ENCODE measurements around the gene CUL3. TPM values are rescaled to one million over a fixed set of nuclear protein-coding genes. Genes with fewer than 3 reads are reported as not detected.

The CUL3 gene
- total RNA-seq, 1 experiment from 2014 or later, result 30.3 TPM

DNA sequence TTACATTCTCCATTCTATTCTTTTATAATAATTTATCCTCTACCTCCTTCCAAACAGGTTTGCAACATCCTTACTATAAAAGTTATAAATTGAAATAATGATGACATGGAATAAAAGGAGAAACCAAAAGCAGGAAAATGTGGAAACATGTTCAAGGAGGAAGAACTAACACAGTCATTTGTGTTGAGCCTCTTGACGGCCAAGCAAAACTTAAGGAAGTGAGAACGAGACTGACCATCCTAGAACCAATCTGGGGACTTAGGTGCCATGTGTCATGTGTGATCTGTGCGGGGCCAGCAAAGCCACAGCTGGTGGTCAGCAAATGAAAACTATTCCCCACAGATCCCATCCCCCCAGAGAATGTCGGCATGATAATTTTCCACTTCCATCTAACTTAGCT, 157.7 kb downstream of the CUL3 start:
- no peak for DNase-seq (ENCODE audit: low spot score)

DNA sequence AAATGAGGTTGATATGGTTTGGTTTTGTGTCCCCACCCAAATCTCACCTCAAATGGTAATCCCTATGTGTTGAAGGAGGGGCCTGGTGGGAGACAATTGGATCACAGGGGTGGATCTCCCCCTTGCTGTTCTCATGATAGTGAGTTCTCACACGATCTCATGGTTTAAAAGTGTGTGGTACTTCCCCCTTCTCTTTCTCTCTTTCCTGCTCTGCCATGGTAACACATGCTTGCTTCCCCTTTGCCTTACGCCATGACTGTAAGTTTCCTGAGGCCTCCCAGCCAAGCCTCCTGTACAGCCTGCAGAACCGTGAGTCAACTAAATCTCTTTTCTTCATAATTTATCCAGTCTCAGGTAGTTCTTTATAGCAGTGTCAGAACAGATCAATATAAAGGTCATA, 158.5 kb downstream of the CUL3 start:
- DNase-seq (ENCODE audit: low spot score), result no peak

DNA sequence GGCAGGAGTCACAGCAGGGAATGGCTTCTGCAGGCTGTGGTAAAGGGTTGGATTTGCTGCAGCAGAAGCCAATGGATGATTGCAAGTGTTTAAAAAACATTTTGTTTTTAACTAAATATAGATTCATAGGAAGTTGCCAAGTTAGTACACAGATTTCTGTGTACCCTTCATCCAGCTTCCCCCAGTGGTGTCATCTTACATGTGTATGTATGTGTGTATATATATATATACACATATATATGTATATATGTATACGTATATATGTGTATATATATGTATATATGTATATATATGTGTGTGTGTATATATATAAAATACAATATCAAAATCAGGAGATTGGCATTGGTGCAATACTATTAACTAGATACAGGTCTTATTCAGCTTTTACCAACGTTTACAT, 164.1 kb downstream of the CUL3 start:
- DNase-seq (ENCODE audit: low spot score), result no peak

Other genes starting within 250 kb of the CUL3 start
- not detected in 2 replicates for gene FAM124B, start 183.3 kb downstream of the CUL3 start, total RNA-seq (2014; rRNA removed; shearing (Covaris generic))
- not detected in 2 replicates for gene CCDC195, start 131.0 kb upstream of the CUL3 start, total RNA-seq (2014; rRNA removed; shearing (Covaris generic))